ENCODE measurements around the gene EGR2.

DNA sequence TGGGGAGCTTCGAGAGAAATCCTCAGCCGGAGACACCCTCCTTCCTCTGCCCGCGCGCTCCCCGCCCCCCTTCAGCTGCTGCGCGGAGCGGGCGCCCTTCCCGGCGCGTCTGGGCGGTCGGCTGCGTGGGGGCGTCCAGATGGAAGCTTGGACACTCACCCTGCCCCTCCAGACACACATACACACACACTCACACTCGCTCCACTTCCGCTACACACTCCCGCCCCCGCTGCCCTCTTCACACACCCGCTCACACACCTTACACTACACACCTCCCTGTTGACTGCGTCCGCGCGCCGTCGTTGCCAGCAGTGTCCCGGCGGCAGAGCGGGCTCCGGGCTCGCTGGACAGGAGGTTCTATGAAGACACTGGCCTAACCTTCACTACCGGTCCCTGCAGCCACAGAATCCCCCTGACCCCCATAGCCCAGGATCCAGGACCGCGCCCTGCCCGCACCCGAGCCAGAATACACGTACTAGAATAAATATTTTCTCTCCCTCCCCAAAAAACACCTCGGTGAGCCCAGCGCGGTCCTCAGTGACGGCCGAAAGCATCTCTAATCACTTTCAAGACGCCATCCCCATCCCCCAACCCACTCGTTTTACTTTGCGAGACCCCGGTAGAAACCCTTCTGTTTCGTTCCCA lies 1.1 kb upstream of the EGR2 start:
- TF ChIP-seq, protein P1, sequence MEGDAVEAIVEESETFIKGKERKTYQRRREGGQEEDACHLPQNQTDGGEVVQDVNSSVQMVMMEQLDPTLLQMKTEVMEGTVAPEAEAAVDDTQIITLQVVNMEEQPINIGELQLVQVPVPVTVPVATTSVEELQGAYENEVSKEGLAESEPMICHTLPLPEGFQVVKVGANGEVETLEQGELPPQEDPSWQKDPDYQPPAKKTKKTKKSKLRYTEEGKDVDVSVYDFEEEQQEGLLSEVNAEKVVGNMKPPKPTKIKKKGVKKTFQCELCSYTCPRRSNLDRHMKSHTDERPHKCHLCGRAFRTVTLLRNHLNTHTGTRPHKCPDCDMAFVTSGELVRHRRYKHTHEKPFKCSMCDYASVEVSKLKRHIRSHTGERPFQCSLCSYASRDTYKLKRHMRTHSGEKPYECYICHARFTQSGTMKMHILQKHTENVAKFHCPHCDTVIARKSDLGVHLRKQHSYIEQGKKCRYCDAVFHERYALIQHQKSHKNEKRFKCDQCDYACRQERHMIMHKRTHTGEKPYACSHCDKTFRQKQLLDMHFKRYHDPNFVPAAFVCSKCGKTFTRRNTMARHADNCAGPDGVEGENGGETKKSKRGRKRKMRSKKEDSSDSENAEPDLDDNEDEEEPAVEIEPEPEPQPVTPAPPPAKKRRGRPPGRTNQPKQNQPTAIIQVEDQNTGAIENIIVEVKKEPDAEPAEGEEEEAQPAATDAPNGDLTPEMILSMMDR (conservative IDR thresholded peaks at IDR 0.05) = no peak
- TF ChIP-seq EZH2 (IDR thresholded peaks at IDR 0.05; ENCODE audit: low read depth) = no peak

All from PC-9 (cell line).